K562 (cell line): ENCODE measurements around the gene TEAD4. TPM values are rescaled to one million over a fixed set of nuclear protein-coding genes. Genes with fewer than 3 reads are reported as not detected.

ENCODE experiments used
- ARNT ChIP-seq, 2 experiments: fragments of 450-650 bp; IDR thresholded peaks; 2 replicates each; pipeline ENCODE4 v1.6.1; 2016; ENCODE audit warnings: mild to moderate bottlenecking in 1 of 2
- BRCA1 ChIP-seq, 2 experiments: fragments of 450-650 bp in 1 of 2; sonication (generic) in 1 of 2; formaldehyde crosslinking in 1 of 2; IDR thresholded peaks; 2 replicates each; pipeline versions ENCODE4 v1.5.0 to v1.6.1; 2017 to 2020; ENCODE audit warnings: mild to moderate bottlenecking in 1 of 2, missing genetic modification reagents in 1 of 2
- CBX3 ChIP-seq, 2 experiments: IDR thresholded peaks; 1 replicate in 1 of 2; 2 replicates in 1 of 2; pipeline ENCODE4 v1.6.1; 2012; ENCODE audit warnings: inconsistent platforms in 2 of 2, low read length in 2 of 2, borderline replicate concordance in 1 of 2, control low read depth in 1 of 2
- CCAR2 ChIP-seq: fragments of 200-400 bp; formaldehyde crosslinking; IDR thresholded peaks from 2 replicates; pipeline ENCODE4 v1.6.1; 2017; ENCODE audit warnings: mild to moderate bottlenecking, low read depth, low read length
- ILK ChIP-seq: fragments of 450-650 bp; IDR thresholded peaks from 2 replicates; pipeline ENCODE4 v1.6.1; 2016; ENCODE audit warnings: missing genetic modification characterization, low read depth, mild to moderate bottlenecking, missing compliant biosample characterization, moderate library complexity, borderline replicate concordance
- L3MBTL2 ChIP-seq: fragments of 450-650 bp; IDR thresholded peaks from 2 replicates; pipeline ENCODE4 v1.6.1; 2016; ENCODE audit warnings: mild to moderate bottlenecking, moderate library complexity
- MNT ChIP-seq, 2 experiments: fragments of 450-650 bp; conservative IDR thresholded peaks; 2 replicates each; pipeline ENCODE4 v1.6.1; 2017; ENCODE audit warnings: mild to moderate bottlenecking in 2 of 2, moderate library complexity in 2 of 2
- NONO ChIP-seq, 2 experiments: fragments of 200-400 bp in 1 of 2; fragments of 450-650 bp in 1 of 2; formaldehyde crosslinking in 1 of 2; IDR thresholded peaks; 2 replicates each; pipeline ENCODE4 v1.6.1; 2017; ENCODE audit warnings: low read depth in 2 of 2, mild to moderate bottlenecking in 2 of 2, moderate library complexity in 2 of 2, low read length in 1 of 2
- NR3C1 ChIP-seq: sonication (generic); formaldehyde crosslinking; IDR thresholded peaks from 2 replicates; pipeline ENCODE4 v1.8.1; 2022; ENCODE audit warnings: missing genetic modification reagents
- PHF8 ChIP-seq: fragments of 200-600 bp; sonication (generic); IDR thresholded peaks from 2 replicates; pipeline ENCODE4 v1.6.1; 2012; ENCODE audit warnings: mixed run types, mild to moderate bottlenecking, inconsistent platforms, low read length, moderate library complexity, borderline replicate concordance
- POLR2A ChIP-seq: fragments of 450-650 bp; conservative IDR thresholded peaks from 2 replicates; pipeline ENCODE4 v1.6.1; 2016
- POLR2AphosphoS5 ChIP-seq: IDR thresholded peaks from 2 replicates; pipeline ENCODE4 v1.6.1; 2011; ENCODE audit warnings: mild to moderate bottlenecking, low read depth, low read length, moderate library complexity; ENCODE audit not compliant: control insufficient read depth, insufficient read depth
- PRMT5 ChIP-seq: sonication (generic); formaldehyde crosslinking; IDR thresholded peaks from 2 replicates; pipeline ENCODE4 v1.5.0; 2020; ENCODE audit warnings: missing genetic modification reagents
- SRSF3 ChIP-seq: fragments of 200-400 bp; formaldehyde crosslinking; IDR thresholded peaks from 2 replicates; pipeline ENCODE4 v1.6.1; 2016; ENCODE audit warnings: mild to moderate bottlenecking, low read length, moderate library complexity; ENCODE audit not compliant: insufficient read depth
- USF1 ChIP-seq: sonication (generic); formaldehyde crosslinking; IDR thresholded peaks from 2 replicates; pipeline ENCODE4 v1.9.0; 2022; ENCODE audit warnings: mild to moderate bottlenecking, missing genetic modification reagents
- VEZF1 ChIP-seq: fragments of 200-800 bp; sonication (Bioruptor generic); IDR thresholded peaks from 2 replicates; pipeline ENCODE4 v1.6.1; 2017; ENCODE audit warnings: missing genetic modification characterization, missing compliant biosample characterization
- ZBTB1 ChIP-seq: sonication (generic); formaldehyde crosslinking; IDR thresholded peaks from 2 replicates; pipeline ENCODE4 v1.8.1; 2023; ENCODE audit warnings: missing genetic modification reagents, low read depth, mild to moderate bottlenecking, borderline replicate concordance
- ZBTB43 ChIP-seq: sonication (generic); formaldehyde crosslinking; IDR thresholded peaks from 2 replicates; pipeline ENCODE4 v1.8.0; 2023; ENCODE audit warnings: mild to moderate bottlenecking, missing genetic modification reagents
- ZBTB8A ChIP-seq: fragments of 450-650 bp; IDR thresholded peaks from 2 replicates; pipeline ENCODE4 v1.6.1; 2018; ENCODE audit warnings: mild to moderate bottlenecking, moderate library complexity; ENCODE audit not compliant: partially characterized antibody
- ZNF146 ChIP-seq: IDR thresholded peaks from one replicate; pipeline ENCODE4 v1.6.1; 2018; ENCODE audit warnings: missing compliant biosample characterization; ENCODE audit not compliant: unreplicated experiment
- ZNF347 ChIP-seq: fragments of 450-650 bp; formaldehyde crosslinking; IDR thresholded peaks from 2 replicates; pipeline ENCODE4 v1.4.0; 2020; ENCODE audit warnings: low read depth, mild to moderate bottlenecking, moderate library complexity
- ZNF586 ChIP-seq: fragments of 450-650 bp; formaldehyde crosslinking; conservative IDR thresholded peaks from 2 replicates; pipeline ENCODE4 v1.4.0; 2020; ENCODE audit warnings: mild to moderate bottlenecking, moderate library complexity
- ZSCAN29 ChIP-seq: fragments of 450-650 bp; IDR thresholded peaks from 2 replicates; pipeline ENCODE4 v1.6.1; 2017
- polyA plus RNA-seq, 8 experiments: library from polyadenylated mRNA; depleted of rRNA in 4 of 8; stranded (reverse) in 5 of 8; unstranded in 3 of 8; fragments of >200 nt; fragmentation: Nextera tagmentation in 2 of 8; fragmentation: Illumina TruSeq in 1 of 8; extraction: Ambion mirVana in 2 of 8; extraction: Trizol in 1 of 8; gene quantifications; 2 replicates each; pipeline versions ENCODE4 v1.2.1 to v1.2.3, GENCODE V29; 2011 to 2014; ENCODE audit warnings: inconsistent platforms in 1 of 8, missing spikeins in 1 of 8
- total RNA-seq, 7 experiments: library from RNA; depleted of rRNA in 6 of 7; stranded (reverse); fragments of >200 nt in 6 of 7; fragmentation: Illumina TruSeq in 2 of 7; extraction: Trizol in 2 of 7; gene quantifications; 2 replicates each; pipeline versions ENCODE4 v1.2.1 to v1.2.3, GENCODE V29; 2011 to 2021; ENCODE audit warnings: low replicate concordance in 1 of 7

The TEAD4 gene
- total and polyA plus RNA-seq, 9 of the 15 experiments (the other 6 are each of a cell fraction or from before 2014, with no cell fraction given), result 0.82 to 40.0 (median 17.0) TPM

GRCh38 chr12:2959505-2960389 is 550 bp downstream of the TEAD4 start (continued):
- TF ChIP-seq ZBTB43 (CRISPR knock-in tag) (no peak), ZNF586 (CRISPR knock-in tag) (no peak), L3MBTL2 (peak; percentile 96), PHF8 (peak; percentile 38; the same call in 1 of the 2 replicates), PRMT5 (CRISPR knock-in tag) (no peak), CCAR2 (no peak), ZBTB8A (no peak), ZNF347 (no peak), POLR2AphosphoS5 (no peak), CBX3 (IDR thresholded peaks at IDR 0.05; ENCODE audit: borderline replicate concordance in 1 of 2, low read length in 2 of 2) (no peak), ZNF146 (no peak), ZSCAN29 (no peak), NR3C1 (CRISPR knock-in tag) (no peak), MNT (conservative IDR thresholded peaks at IDR 0.05) (peak; percentile 79 to 88), VEZF1 (CRISPR knock-in tag) (peak; percentile 38; the same call in 1 of the 2 replicates), NONO (IDR thresholded peaks at IDR 0.05; ENCODE audit: low read depth in 2 of 2, low read length in 1 of 2) (no peak), ARNT (IDR thresholded peaks at IDR 0.05) (no peak), ZBTB1 (CRISPR knock-in tag) (no peak), BRCA1 (IDR thresholded peaks at IDR 0.05) (no peak), BRCA1 (CRISPR knock-in tag; IDR thresholded peaks at IDR 0.05) (no peak), POLR2A (0 out of 2 replicates have a peak, but pooled peaks have one; percentile 37), ILK (tag) (no peak), USF1 (peak; percentile 14; the same call in 1 of the 2 replicates), SRSF3 (no peak)
